Activated naive CD4-positive, alpha-beta T cell treated with anti-CD3 and anti-CD28 coated beads, Interleukin-2, amount 50 U/mL, for 72 hours (primary cell): ENCODE results near the gene ZNF425. TPM values are rescaled to one million over a fixed set of nuclear protein-coding genes. Genes with fewer than 3 reads are reported as not detected.
"Not testable (repeated sequence)": the region's sequence is repeated elsewhere in the genome, so short reads cannot be mapped to it uniquely, and the experiment has no call there.

Experiments
- ATAC-seq, 2 donors: fragments of 150-1000 bp; cut with Tn5 transposase; 2 replicates each; pipeline ENCODE4 v1.10.0; 2021; ENCODE audit warnings: mild to moderate bottlenecking in 2 of 2, moderate library complexity in 2 of 2
- DNase-seq, 2 donors: peaks; one replicate each; pipeline ENCODE4 v3.0.0; 2021 to 2022; ENCODE audit warnings: low spot score in 2 of 2
- H3K27ac Mint-ChIP-seq, 2 donors: one replicate each; pipeline ENCODE4 v1.8.0; 2022; ENCODE audit warnings: mild to moderate bottlenecking in 2 of 2, mixed read lengths in 2 of 2
- H3K36me3 Mint-ChIP-seq, 2 donors: one replicate each; pipeline ENCODE4 v1.8.0; 2022; ENCODE audit warnings: mixed read lengths in 2 of 2
- H3K9me3 Mint-ChIP-seq, 2 donors: one replicate each; pipeline ENCODE4 v1.8.0; 2022; ENCODE audit warnings: mixed read lengths in 2 of 2
- total RNA-seq, 2 donors: library from RNA; stranded (reverse); gene quantifications; one replicate each; pipeline ENCODE4 v1.2.3, GENCODE V29; 2022

ZNF425 gene
- total RNA-seq, 2 donors from 2014 or later: 0.34 to 0.45 TPM

DNA sequence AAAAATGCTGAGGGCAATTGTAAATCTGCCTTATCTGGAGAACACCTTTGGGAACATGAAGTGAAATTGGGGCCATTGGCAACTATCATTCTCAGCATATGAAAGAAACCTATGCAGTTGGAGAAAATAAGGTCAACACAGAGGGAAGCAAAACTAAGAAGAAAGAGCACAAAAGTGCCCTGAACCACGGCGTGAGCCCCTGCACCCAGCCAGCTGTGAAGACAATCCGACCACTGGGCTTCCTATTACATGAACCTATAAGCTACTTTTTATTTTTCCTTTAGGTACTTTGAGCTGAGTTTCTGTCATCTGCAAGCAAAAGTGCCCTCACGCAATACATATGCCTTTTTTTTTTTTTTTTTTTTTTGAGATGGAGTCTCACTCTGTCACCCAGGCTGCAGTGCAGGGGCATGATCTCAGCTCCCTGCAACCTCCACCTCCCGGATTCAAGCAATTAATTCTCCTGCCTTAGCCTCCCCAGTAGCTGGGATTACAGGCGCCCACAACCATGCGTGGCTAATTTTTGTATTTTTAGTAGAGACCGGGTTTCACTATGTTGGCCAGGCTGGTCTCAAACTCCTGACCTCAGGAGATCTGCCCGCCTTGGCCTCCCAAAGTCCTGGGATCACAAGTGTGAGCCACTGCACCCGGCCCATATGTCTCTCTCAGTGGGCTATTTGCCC lies 63.8 kb downstream of the ZNF425 start:
- DNase-seq, ATAC-seq, H3K27ac Mint-ChIP-seq, H3K36me3 Mint-ChIP-seq, H3K9me3 Mint-ChIP-seq: not testable (repeated sequence)

DNA sequence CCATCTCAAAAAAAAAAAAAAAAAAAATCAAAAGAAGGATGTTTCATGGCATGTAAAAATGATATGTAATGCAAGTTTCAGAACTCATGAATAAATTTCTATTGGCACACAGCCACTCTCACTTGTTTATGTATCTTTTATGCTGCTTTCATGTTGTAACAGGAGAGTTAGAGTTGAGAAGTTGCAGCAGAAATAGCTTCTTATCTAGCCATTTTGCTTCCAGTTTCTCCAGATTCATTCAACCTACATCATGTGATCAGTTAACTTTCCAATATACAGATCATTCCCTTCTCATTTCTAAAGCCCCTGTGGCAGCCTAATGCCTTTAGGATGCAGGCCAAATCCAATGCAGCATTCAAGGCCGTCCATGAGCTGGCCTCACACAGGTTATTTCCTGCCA lies 66.0 kb downstream of the ZNF425 start:
- H3K9me3 Mint-ChIP-seq: no peaks in the 10 kb centered on the region
- H3K36me3 Mint-ChIP-seq: no peaks in the 10 kb centered on the region
- DNase-seq (no peak), ATAC-seq (peak in 1 of 2 donors; percentile 9)
- no peak overlapping the region for H3K27ac Mint-ChIP-seq

DNA sequence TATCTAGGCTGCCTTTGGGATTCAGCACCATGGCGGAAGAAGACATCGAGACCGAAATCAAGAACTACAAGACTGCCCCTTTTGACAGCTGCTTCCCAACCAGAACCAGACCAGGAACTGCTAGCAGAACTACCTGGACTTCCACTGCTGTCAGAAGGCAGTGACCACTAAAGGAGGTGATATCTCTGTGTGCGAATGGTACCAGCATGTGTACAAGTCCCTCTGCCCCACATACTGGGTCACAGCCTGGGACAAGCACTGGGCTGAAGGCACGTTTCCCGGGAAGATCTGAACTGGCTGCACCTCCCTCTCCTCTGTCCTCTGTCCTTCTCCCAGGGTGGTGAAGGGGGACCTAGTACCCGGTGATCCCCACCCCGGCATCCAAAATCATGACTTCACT lies 72.2 kb downstream of the ZNF425 start:
- DNase-seq (no peak), ATAC-seq (no peak)
- Mint-ChIP-seq H3K36me3 (no peaks in the 10 kb centered on the region), H3K27ac (no peak overlapping the region), H3K9me3 (no peaks in the 10 kb centered on the region)

DNA sequence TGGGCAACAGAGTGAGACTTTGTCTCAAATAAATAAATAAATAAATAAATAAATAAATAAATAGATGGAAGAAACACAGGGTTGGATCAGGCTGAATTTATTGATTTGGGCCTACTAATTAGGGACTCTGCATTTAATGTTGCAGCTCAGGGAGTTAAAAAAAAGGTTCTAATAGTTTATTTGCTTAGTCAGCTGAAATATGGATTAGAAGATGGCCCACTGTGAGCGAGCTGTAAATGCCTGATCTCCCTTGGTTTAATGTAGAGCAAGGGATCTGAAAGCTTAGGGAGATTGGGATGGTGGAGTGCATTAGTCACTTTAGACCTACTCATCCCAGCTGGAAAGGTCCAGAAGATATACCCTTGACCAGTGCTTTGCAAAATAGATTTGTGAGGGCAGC lies 72.7 kb downstream of the ZNF425 start:
- Mint-ChIP-seq H3K9me3 (no peaks in the 10 kb centered on the region), H3K36me3 (no peaks in the 10 kb centered on the region), H3K27ac (no peak overlapping the region)
- no peak for DNase-seq
- no peak for ATAC-seq

Other genes with a start within 250 kb of the ZNF425 start
- 100 to 1,000 TPM; 106 to 171 TPM for gene EZH2, start 242.0 kb downstream of the ZNF425 start, total RNA-seq
- gene PDIA4, start 97.8 kb downstream of the ZNF425 start, total RNA-seq: 10 to 100 TPM; 56.7 to 78.0 TPM
- 1 to 10 TPM; 4.3 to 4.7 TPM for gene ZNF786, start 35.6 kb downstream of the ZNF425 start, total RNA-seq
- gene ZNF398, start 21.1 kb upstream of the ZNF425 start, total RNA-seq: 1 to 10 TPM; 6.6 to 8.7 TPM
- 10 to 100 TPM; 23.5 to 35.6 TPM for gene ZNF282, start 69.2 kb upstream of the ZNF425 start, total RNA-seq
- 10 to 100 TPM; 12.1 to 13.3 TPM for gene ZNF212, start 113.3 kb upstream of the ZNF425 start, total RNA-seq
- 10 to 100 TPM in 1 of 2 donors, 1 to 10 TPM in 1; 7.6 to 18.2 TPM for gene ZNF783, start 135.9 kb upstream of the ZNF425 start, total RNA-seq